Stimulated activated CD8-positive, alpha-beta memory T cell treated with anti-CD3 and anti-CD28 coated beads, Interleukin-12 subunit alpha, Interleukin-12 subunit beta, amount 100 ng/mL, for 24 hours (primary cell): Measurements from ENCODE around the gene BCKDHA.
"Not testable (repeated sequence)": the region's sequence is repeated elsewhere in the genome, so short reads cannot be mapped to it uniquely, and the experiment has no call there.

Experiments used
- DNase-seq: peaks from one replicate; pipeline ENCODE4 v3.0.0-alpha.2; 2020; ENCODE audit errors: extremely low read depth

Gene BCKDHA

GRCh38 chr19:41405776-41406175 lies 8.2 kb downstream of the BCKDHA start:
- no peak for DNase-seq

GRCh38 chr19:41407271-41407670 lies 9.7 kb downstream of the BCKDHA start:
- no peak for DNase-seq

GRCh38 chr19:41408256-41408655 lies 10.6 kb downstream of the BCKDHA start:
- DNase-seq = no peak

- DNase-seq = not testable (repeated sequence)
Measured at GRCh38 chr19:41408846-41409245, 11.2 kb downstream of the BCKDHA start.

GRCh38 chr19:41409288-41409687 lies 11.7 kb downstream of the BCKDHA start:
- no peak for DNase-seq

- no peak for DNase-seq
Measured at GRCh38 chr19:41410336-41411054, 12.9 kb downstream of the BCKDHA start.

- no peak for DNase-seq
Measured at GRCh38 chr19:41411100-41411967, 13.7 kb downstream of the BCKDHA start.

GRCh38 chr19:41411968-41412265 lies 14.3 kb downstream of the BCKDHA start:
- no peak for DNase-seq

- no peak for DNase-seq
Measured at GRCh38 chr19:41412953-41413352, 15.3 kb downstream of the BCKDHA start.

GRCh38 chr19:41413947-41414346 lies 16.3 kb downstream of the BCKDHA start:
- no peak for DNase-seq

GRCh38 chr19:41414461-41414860 lies 16.8 kb downstream of the BCKDHA start:
- DNase-seq = no peak

- DNase-seq = no peak
Measured at GRCh38 chr19:41415154-41415571, 17.5 kb downstream of the BCKDHA start.

- DNase-seq = no peak
Measured at GRCh38 chr19:41416194-41416674, 18.6 kb downstream of the BCKDHA start.

- no peak for DNase-seq
Measured at GRCh38 chr19:41420101-41420880, 22.7 kb downstream of the BCKDHA start.

- no peak for DNase-seq
Measured at GRCh38 chr19:41421314-41421713, 23.7 kb downstream of the BCKDHA start.

- no peak for DNase-seq
Measured at GRCh38 chr19:41421973-41422372, 24.4 kb downstream of the BCKDHA start.

- DNase-seq = no peak
Measured at GRCh38 chr19:41422456-41422855, 24.8 kb downstream of the BCKDHA start.

- no peak for DNase-seq
Measured at GRCh38 chr19:41422955-41423354, 25.3 kb downstream of the BCKDHA start.

GRCh38 chr19:41424335-41425173 lies 26.9 kb downstream of the BCKDHA start:
- no peak for DNase-seq

GRCh38 chr19:41425174-41426115 lies 27.8 kb downstream of the BCKDHA start:
- DNase-seq = no peak
